PFSK-1 (cell line): ENCODE data around the gene N4BP2.

Source experiments
- FOXP2 ChIP-seq: optimal IDR thresholded peaks from 2 replicates; pipeline ENCODE3; 2011; ENCODE audit warnings: borderline replicate concordance, control low read depth, inconsistent platforms; ENCODE audit not compliant: insufficient read depth; ENCODE audit errors: extremely low read length, extremely low read depth
- POLR2AphosphoS5 ChIP-seq: IDR thresholded peaks from 2 replicates; pipeline ENCODE4 v1.6.1; 2012; ENCODE audit warnings: low read depth, mild to moderate bottlenecking, control low read depth, low read length, moderate library complexity
- SIN3A ChIP-seq: IDR thresholded peaks from 2 replicates; pipeline ENCODE4 v1.6.1; 2012; ENCODE audit warnings: mild to moderate bottlenecking, low read length, moderate library complexity, borderline replicate concordance; ENCODE audit not compliant: insufficient read depth
- TAF1 ChIP-seq: IDR thresholded peaks from 2 replicates; pipeline ENCODE4 v1.6.1; 2012; ENCODE audit warnings: low read length, control low read depth, borderline replicate concordance; ENCODE audit not compliant: insufficient read depth
- TF ChIP-seq, protein P1 (sequence below), 2 experiments: IDR thresholded peaks; 2 replicates each; pipeline versions ENCODE4 v1.6.1 to v1.8.0; 2011 to 2012; ENCODE audit warnings: low read depth in 2 of 2, low read length in 2 of 2, control low read depth in 1 of 2, inconsistent platforms in 1 of 2, mild to moderate bottlenecking in 1 of 2, moderate library complexity in 1 of 2; ENCODE audit not compliant: insufficient read depth in 1 of 2

Gene N4BP2

DNA sequence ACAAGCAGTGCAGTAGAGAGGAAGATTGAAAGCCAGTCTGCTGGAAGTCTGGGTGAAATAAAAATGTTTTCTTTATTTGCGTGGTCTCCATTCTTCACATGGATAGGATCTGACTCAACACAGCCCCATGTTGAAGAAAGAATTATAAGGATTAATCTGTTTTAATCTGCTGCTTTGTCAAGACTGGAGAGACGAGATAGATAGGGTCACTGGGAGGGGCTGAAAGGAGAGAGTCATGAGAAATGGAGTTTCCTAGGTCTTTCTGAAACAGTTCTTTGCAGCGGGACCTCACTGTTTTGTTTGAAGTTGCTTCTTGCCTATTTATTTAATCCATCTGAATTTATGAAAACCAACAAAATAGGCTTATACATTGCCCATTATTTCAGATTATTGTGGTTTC, 107.8 kb downstream of the N4BP2 start:
- TF ChIP-seq FOXP2 (no peak), POLR2AphosphoS5 (no peak), TAF1 (no peak), SIN3A (no peak)
- TF ChIP-seq, protein P1, sequence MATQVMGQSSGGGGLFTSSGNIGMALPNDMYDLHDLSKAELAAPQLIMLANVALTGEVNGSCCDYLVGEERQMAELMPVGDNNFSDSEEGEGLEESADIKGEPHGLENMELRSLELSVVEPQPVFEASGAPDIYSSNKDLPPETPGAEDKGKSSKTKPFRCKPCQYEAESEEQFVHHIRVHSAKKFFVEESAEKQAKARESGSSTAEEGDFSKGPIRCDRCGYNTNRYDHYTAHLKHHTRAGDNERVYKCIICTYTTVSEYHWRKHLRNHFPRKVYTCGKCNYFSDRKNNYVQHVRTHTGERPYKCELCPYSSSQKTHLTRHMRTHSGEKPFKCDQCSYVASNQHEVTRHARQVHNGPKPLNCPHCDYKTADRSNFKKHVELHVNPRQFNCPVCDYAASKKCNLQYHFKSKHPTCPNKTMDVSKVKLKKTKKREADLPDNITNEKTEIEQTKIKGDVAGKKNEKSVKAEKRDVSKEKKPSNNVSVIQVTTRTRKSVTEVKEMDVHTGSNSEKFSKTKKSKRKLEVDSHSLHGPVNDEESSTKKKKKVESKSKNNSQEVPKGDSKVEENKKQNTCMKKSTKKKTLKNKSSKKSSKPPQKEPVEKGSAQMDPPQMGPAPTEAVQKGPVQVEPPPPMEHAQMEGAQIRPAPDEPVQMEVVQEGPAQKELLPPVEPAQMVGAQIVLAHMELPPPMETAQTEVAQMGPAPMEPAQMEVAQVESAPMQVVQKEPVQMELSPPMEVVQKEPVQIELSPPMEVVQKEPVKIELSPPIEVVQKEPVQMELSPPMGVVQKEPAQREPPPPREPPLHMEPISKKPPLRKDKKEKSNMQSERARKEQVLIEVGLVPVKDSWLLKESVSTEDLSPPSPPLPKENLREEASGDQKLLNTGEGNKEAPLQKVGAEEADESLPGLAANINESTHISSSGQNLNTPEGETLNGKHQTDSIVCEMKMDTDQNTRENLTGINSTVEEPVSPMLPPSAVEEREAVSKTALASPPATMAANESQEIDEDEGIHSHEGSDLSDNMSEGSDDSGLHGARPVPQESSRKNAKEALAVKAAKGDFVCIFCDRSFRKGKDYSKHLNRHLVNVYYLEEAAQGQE (IDR thresholded peaks at IDR 0.05; ENCODE audit: insufficient read depth in 1 of 2, low read depth in 2 of 2, low read length in 2 of 2): no peak

DNA sequence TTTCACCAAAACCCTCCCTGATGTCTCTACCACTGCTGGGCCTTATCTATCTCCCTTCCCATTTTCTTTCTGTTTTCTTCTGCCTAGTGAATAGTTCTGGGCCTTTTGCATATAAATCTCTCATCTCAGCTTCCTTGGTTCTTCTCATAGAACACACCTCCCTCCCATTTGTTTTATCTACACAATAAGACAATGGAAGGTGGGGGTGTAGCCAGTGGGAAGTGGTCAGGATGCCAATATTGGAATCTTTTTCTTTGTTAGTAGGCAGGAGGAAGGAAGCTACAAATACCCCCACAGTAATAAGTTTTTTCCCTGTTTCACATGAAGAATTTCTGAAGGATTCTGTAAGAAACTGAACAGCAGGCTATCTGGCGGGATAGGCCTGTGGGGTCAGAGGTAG, 109.3 kb downstream of the N4BP2 start:
- TF ChIP-seq TAF1: no peak
- no peak for TF ChIP-seq FOXP2
- no peak for TF ChIP-seq POLR2AphosphoS5
- TF ChIP-seq SIN3A: no peak
- TF ChIP-seq, protein P1 (IDR thresholded peaks at IDR 0.05; ENCODE audit: insufficient read depth in 1 of 2, low read depth in 2 of 2, low read length in 2 of 2): no peak

DNA sequence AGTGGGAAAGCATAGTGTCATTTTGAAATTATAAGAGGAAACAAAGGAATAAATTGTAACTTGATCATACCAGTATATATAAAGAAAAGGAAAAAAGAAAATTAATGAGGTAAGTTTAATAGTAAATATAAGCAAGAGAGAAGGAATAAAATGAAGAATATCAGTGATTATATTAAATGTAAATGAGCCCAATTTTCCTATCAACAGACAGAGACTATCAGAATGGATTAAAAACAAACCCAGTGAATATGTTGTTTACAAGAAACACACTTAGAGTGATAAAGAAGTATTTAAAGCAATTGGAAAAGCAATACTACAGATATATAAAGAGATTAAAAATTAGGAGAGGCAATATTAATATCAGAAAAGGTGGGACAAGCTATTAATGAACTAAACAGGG, 111.4 kb downstream of the N4BP2 start:
- TF ChIP-seq POLR2AphosphoS5: no peak
- TF ChIP-seq, protein P1 (IDR thresholded peaks at IDR 0.05; ENCODE audit: insufficient read depth in 1 of 2, low read depth in 2 of 2, low read length in 2 of 2): no peak
- TF ChIP-seq SIN3A: no peak

DNA sequence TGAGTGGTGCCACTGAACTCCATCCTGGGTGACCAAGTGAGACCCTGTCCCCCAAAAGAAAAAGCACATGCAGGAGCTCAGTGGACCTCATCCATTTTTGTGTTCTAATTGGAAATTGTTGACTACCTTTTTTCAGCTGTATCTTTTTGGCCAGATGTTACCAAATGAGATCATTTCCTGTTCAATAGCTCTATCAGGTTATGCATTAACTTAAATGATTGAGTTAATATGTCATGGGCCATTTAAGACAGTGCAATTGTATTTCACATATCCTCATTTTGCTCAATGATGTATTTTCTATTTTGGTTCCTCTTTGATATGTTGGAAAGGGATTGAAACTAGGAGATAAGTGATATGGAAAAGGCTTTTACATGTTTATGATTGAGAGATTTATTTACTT, 113.9 kb downstream of the N4BP2 start:
- no peak for TF ChIP-seq TAF1
- TF ChIP-seq SIN3A: no peak
- TF ChIP-seq POLR2AphosphoS5: no peak
- TF ChIP-seq, protein P1 (IDR thresholded peaks at IDR 0.05; ENCODE audit: insufficient read depth in 1 of 2, low read depth in 2 of 2, low read length in 2 of 2): no peak
- TF ChIP-seq FOXP2: no peak

DNA sequence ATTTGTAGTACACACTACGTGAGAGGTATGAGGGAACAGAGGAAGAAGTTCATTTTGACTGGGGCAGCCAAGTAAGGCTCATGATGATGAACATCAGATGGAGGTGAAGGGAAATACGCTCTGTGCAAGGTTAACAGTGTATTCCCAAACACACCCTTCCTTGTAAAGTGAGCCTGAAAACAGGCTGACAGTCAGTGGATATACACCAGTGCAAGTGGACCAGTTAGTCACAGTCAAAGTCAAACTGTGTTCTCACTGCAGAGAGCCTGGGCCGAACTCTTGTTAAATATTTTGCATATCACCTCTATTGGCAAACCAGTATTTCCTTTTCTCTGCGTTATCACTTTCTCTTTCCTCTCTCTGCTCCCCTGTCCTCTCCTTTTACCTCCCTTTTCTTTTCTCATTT, 116.8 kb downstream of the N4BP2 start:
- TF ChIP-seq SIN3A (no peak), TAF1 (no peak), POLR2AphosphoS5 (no peak), FOXP2 (no peak)
- TF ChIP-seq, protein P1 (IDR thresholded peaks at IDR 0.05; ENCODE audit: insufficient read depth in 1 of 2, low read depth in 2 of 2, low read length in 2 of 2): no peak
